Hepatocyte (in vitro differentiated cells): ENCODE measurements around the gene UBE2L6.

ENCODE experiments used
- EZH2 ChIP-seq: fragments of 200-600 bp; sonication (generic); IDR thresholded peaks from 2 replicates; pipeline ENCODE4 v1.6.1; 2016; ENCODE audit warnings: antibody characterized with exemption, mild to moderate bottlenecking, borderline replicate concordance
- TF ChIP-seq, protein P1 (sequence below): fragments of 200-600 bp; sonication (generic); IDR thresholded peaks from 2 replicates; pipeline ENCODE4 v1.5.1; 2016; ENCODE audit warnings: antibody characterized with exemption, mild to moderate bottlenecking; ENCODE audit not compliant: poor library complexity

DNA sequence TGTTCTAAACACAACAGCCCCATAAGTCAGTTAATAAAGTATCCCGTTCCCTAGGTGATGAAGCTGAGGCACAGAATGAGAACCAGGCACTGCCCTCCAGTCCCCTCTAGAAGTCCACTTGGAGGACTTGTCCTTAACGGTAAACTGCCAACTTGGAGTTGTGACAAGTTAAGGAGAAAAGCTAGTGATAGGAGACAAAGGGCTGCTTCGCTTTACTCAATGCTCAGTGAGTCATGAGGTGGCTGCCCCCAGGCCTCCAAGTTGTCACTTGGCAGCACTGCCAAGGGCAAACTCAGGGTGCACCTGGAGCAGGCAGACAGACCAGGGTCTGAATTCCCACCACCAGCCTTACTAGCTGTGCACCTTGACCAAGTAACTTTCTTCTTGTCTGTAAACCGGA, 65.5 kb downstream of the UBE2L6 start:
- TF ChIP-seq EZH2 = no peak
- TF ChIP-seq, protein P1, sequence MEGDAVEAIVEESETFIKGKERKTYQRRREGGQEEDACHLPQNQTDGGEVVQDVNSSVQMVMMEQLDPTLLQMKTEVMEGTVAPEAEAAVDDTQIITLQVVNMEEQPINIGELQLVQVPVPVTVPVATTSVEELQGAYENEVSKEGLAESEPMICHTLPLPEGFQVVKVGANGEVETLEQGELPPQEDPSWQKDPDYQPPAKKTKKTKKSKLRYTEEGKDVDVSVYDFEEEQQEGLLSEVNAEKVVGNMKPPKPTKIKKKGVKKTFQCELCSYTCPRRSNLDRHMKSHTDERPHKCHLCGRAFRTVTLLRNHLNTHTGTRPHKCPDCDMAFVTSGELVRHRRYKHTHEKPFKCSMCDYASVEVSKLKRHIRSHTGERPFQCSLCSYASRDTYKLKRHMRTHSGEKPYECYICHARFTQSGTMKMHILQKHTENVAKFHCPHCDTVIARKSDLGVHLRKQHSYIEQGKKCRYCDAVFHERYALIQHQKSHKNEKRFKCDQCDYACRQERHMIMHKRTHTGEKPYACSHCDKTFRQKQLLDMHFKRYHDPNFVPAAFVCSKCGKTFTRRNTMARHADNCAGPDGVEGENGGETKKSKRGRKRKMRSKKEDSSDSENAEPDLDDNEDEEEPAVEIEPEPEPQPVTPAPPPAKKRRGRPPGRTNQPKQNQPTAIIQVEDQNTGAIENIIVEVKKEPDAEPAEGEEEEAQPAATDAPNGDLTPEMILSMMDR = no peak
